Gastrocnemius medialis (tissue), 4 donors: ENCODE measurements around the gene MME. TPM values are rescaled to one million over a fixed set of nuclear protein-coding genes. Genes with fewer than 3 reads are reported as not detected.

Experiments used
- ATAC-seq, 2 donors: fragments of 150-250 bp; one replicate each; pipeline ENCODE4 v1.9.1; 2016
- DNase-seq, 2 donors: peaks; one replicate each; pipeline ENCODE4 v3.0.0-alpha.2; 2019
- H3K27ac ChIP-seq, 4 donors: fragments of 200-600 bp; sonication (generic); 1 replicate in 1 of 4; 2 replicates in 3 of 4; pipeline ENCODE4 v1.5.1; 2016 to 2018; ENCODE audit warnings: mild to moderate bottlenecking in 2 of 4, moderate library complexity in 1 of 4
- H3K27me3 ChIP-seq, 3 donors: fragments of 200-600 bp; sonication (generic) in 2 of 3; 1 replicate in 1 of 3; 2 replicates in 2 of 3; pipeline versions ENCODE4 v1.5.1 to v1.6.0; 2016 to 2019; ENCODE audit warnings: mild to moderate bottlenecking in 1 of 3, moderate library complexity in 1 of 3
- H3K36me3 ChIP-seq, 2 donors: fragments of 200-600 bp; sonication (generic) in 1 of 2; one replicate each; pipeline ENCODE4 v1.5.1; 2017 to 2018
- H3K4me1 ChIP-seq, 2 donors: fragments of 200-600 bp; sonication (generic) in 1 of 2; one replicate each; pipeline ENCODE4 v1.5.1; 2016 to 2017; ENCODE audit warnings: mild to moderate bottlenecking in 2 of 2
- H3K4me3 ChIP-seq, 4 donors: fragments of 200-600 bp; sonication (generic) in 3 of 4; 1 replicate in 1 of 4; 2 replicates in 3 of 4; pipeline ENCODE4 v1.5.1; 2016 to 2019; ENCODE audit warnings: mild to moderate bottlenecking in 2 of 4
- H3K9me3 ChIP-seq, 3 donors: fragments of 200-600 bp; sonication (generic) in 2 of 3; 1 replicate in 1 of 3; 2 replicates in 2 of 3; pipeline ENCODE4 v1.5.1; 2016 to 2019
- CTCF ChIP-seq, 5 experiments: fragments of 450-650 bp in 3 of 5; fragments of 200-600 bp in 2 of 5; sonication (generic) in 2 of 5; IDR thresholded peaks in 4 of 5; conservative IDR thresholded peaks in 1 of 5; 1 replicate in 4 of 5; 2 replicates in 1 of 5; pipeline ENCODE4 v1.5.1; 2016 to 2019; ENCODE audit warnings: antibody characterized with exemption in 5 of 5, mild to moderate bottlenecking in 3 of 5, moderate library complexity in 3 of 5
- POLR2A ChIP-seq, 2 donors: fragments of 450-650 bp; IDR thresholded peaks; one replicate each; pipeline ENCODE4 v1.6.1; 2017; ENCODE audit warnings: antibody characterized with exemption in 2 of 2, mild to moderate bottlenecking in 2 of 2, moderate library complexity in 2 of 2
- in situ Hi-C, 4 donors: fragments of 200-750 bp; cut with MboI; loops; one replicate each; pipeline versions ENCODE4 v1.15.0 to v1.8.0; 2017; ENCODE audit warnings: low sequenced_read_pairs in 4 of 4
- intact Hi-C: fragments of 100-400 bp; cut with DNase I; formaldehyde crosslinking; loops from one replicate; pipeline ENCODE4 v1.15.1; 2023; ENCODE audit warnings: low total_unique reads
- total RNA-seq, 4 donors: library from RNA; depleted of rRNA; stranded (reverse); fragments of >200 nt; gene quantifications; one replicate each; pipeline versions ENCODE4 v1.1.0 to v1.2.3, GENCODE V29; 2016

Gene MME
- total RNA-seq, 4 donors from 2014 or later, result 40.9 to 95.4 (median 68.0) TPM

GRCh38 chr3:155035553-155035952 is 44.6 kb upstream of the MME start:
- Histone ChIP-seq H3K4me1 (no peaks in the 10 kb centered on the region), H3K9me3 (no peaks in the 10 kb centered on the region), H3K27ac (no peak overlapping the region), H3K27me3 (no peaks in the 10 kb centered on the region), H3K36me3 (no peaks in the 10 kb centered on the region), H3K4me3 (no peak overlapping the region)
- DNase-seq, result no peak
- intact Hi-C loops, result no loop called here
- TF ChIP-seq CTCF (IDR thresholded peaks at IDR 0.05 in 4 of 5, conservative IDR thresholded peaks at IDR 0.05 in 1 of 5), result no peak
- TF ChIP-seq POLR2A (IDR thresholded peaks at IDR 0.05), result no peak
- no peak for ATAC-seq
- in situ Hi-C loops, result no loop called here

DNA sequence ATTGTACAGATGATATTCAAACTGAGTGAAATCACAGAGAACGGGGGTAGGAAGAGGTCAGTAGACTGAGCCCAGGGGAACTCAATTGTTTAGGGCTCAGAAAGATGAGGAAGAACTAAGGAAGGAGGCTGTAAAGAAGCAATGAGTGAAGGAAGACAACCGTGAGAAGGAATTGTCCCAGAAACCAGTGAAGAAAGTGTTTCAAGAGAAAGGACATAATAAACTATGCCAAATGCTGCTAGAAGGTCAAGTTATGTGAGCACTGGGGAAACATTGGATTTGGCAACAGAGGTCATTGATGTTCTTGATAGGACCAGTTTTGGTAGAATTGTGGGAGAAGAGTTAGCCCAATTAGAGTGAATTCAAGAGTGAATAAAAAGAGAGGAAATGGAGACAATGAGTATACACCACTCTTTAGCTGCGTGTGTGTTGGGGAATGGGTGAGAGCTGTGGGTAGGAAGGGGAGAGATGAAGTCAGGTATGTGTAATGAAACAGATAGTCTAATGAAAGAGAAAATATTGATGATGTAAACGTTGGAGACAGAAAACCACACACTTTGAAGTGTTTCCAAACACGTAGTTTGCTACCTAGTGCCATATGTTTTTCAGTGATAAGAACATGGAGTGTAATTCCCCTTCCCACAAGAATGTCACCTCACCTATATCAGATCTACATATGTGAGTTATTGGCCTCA is 42.5 kb upstream of the MME start:
- no peak overlapping the region for H3K27ac ChIP-seq
- TF ChIP-seq CTCF (IDR thresholded peaks at IDR 0.05 in 4 of 5, conservative IDR thresholded peaks at IDR 0.05 in 1 of 5) (no peak), POLR2A (IDR thresholded peaks at IDR 0.05) (no peak)
- in situ Hi-C loops (no loop called here), intact Hi-C loops (no loop called here)
- no peaks in the 10 kb centered on the region for H3K27me3 ChIP-seq
- DNase-seq, result no peak
- H3K4me3 ChIP-seq, result no peak overlapping the region
- no peaks in the 10 kb centered on the region for H3K9me3 ChIP-seq
- ATAC-seq, result no peak
- no peaks in the 10 kb centered on the region for H3K4me1 ChIP-seq
- H3K36me3 ChIP-seq, result no peaks in the 10 kb centered on the region

GRCh38 chr3:155038203-155038554 is 41.9 kb upstream of the MME start:
- H3K36me3 ChIP-seq, result no peaks in the 10 kb centered on the region
- ATAC-seq, result no peak
- in situ Hi-C loops, result no loop called here
- no peaks in the 10 kb centered on the region for H3K4me1 ChIP-seq
- TF ChIP-seq CTCF (IDR thresholded peaks at IDR 0.05 in 4 of 5, conservative IDR thresholded peaks at IDR 0.05 in 1 of 5) (no peak), POLR2A (IDR thresholded peaks at IDR 0.05) (no peak)
- intact Hi-C loops, result no loop called here
- H3K4me3 ChIP-seq, result no peak overlapping the region
- DNase-seq, result no peak
- H3K27me3 ChIP-seq, result no peaks in the 10 kb centered on the region
- H3K9me3 ChIP-seq, result no peaks in the 10 kb centered on the region
- no peak overlapping the region for H3K27ac ChIP-seq

- no peak overlapping the region for H3K27ac ChIP-seq
- no peak for DNase-seq
- no peaks in the 10 kb centered on the region for H3K4me1 ChIP-seq
- no peaks in the 10 kb centered on the region for H3K36me3 ChIP-seq
- no peak overlapping the region for H3K4me3 ChIP-seq
- TF ChIP-seq CTCF (IDR thresholded peaks at IDR 0.05 in 4 of 5, conservative IDR thresholded peaks at IDR 0.05 in 1 of 5), result no peak
- TF ChIP-seq POLR2A (IDR thresholded peaks at IDR 0.05), result no peak
- H3K9me3 ChIP-seq, result no peaks in the 10 kb centered on the region
- in situ Hi-C loops, result no loop called here
- intact Hi-C loops, result no loop called here
- no peak for ATAC-seq
- no peaks in the 10 kb centered on the region for H3K27me3 ChIP-seq
Measured at GRCh38 chr3:155046935-155047334, 33.2 kb upstream of the MME start.

- Histone ChIP-seq H3K4me3 (no peak overlapping the region), H3K36me3 (no peaks in the 10 kb centered on the region), H3K4me1 (no peaks in the 10 kb centered on the region), H3K27me3 (no peaks in the 10 kb centered on the region), H3K27ac (no peak overlapping the region), H3K9me3 (no peaks in the 10 kb centered on the region)
- no peak for DNase-seq
- no peak for ATAC-seq
- intact Hi-C loops, result no loop called here
- in situ Hi-C loops, result no loop called here
- no peak for TF ChIP-seq CTCF (IDR thresholded peaks at IDR 0.05 in 4 of 5, conservative IDR thresholded peaks at IDR 0.05 in 1 of 5)
- no peak for TF ChIP-seq POLR2A (IDR thresholded peaks at IDR 0.05)
Measured at GRCh38 chr3:155047672-155048071, 32.4 kb upstream of the MME start.
